Stimulated activated naive CD8-positive, alpha-beta T cell treated with anti-CD3 and anti-CD28 coated beads, Interleukin-15, amount 100 ng/mL, for 72 hours (primary cell): ENCODE results near the gene INTS4.

Experiments used
- ATAC-seq: fragments of 150-1000 bp; cut with Tn5 transposase; 2 replicates; pipeline ENCODE4 v1.10.0; 2021; ENCODE audit warnings: mild to moderate bottlenecking, moderate library complexity
- DNase-seq, 2 donors: peaks; one replicate each; pipeline ENCODE4 v3.0.0; 2021 to 2022
- H3K27ac Mint-ChIP-seq, 2 donors: one replicate each; pipeline ENCODE4 v1.8.0; 2022; ENCODE audit warnings: mild to moderate bottlenecking in 2 of 2, mixed read lengths in 2 of 2, moderate library complexity in 2 of 2
- H3K27me3 Mint-ChIP-seq: one replicate; pipeline ENCODE4 v1.8.0; 2022; ENCODE audit warnings: mixed read lengths
- H3K4me1 Mint-ChIP-seq: one replicate; pipeline ENCODE4 v1.8.0; 2022; ENCODE audit warnings: mild to moderate bottlenecking, mixed read lengths
- H3K4me3 Mint-ChIP-seq, 2 donors: one replicate each; pipeline ENCODE4 v1.8.0; 2022; ENCODE audit warnings: mild to moderate bottlenecking in 2 of 2, mixed read lengths in 2 of 2, moderate library complexity in 1 of 2
- H3K9me3 Mint-ChIP-seq, 2 donors: one replicate each; pipeline ENCODE4 v1.8.0; 2022; ENCODE audit warnings: mixed read lengths in 2 of 2

Gene INTS4

GRCh38 chr11:77828926-77829325 is 165.5 kb downstream of the INTS4 start:
- Mint-ChIP-seq H3K27me3 (no peaks in the 10 kb centered on the region), H3K27ac (no peak overlapping the region), H3K9me3 (no peaks in the 10 kb centered on the region), H3K4me3 (no peak overlapping the region), H3K4me1 (no peaks in the 10 kb centered on the region)
- ATAC-seq (no peak), DNase-seq (no peak)
